Neural progenitor cell (in vitro differentiated cells): Measurements from ENCODE around the gene ATP8B3.

Source experiments
- CTCF ChIP-seq: fragments of 200-600 bp; sonication (generic); IDR thresholded peaks from 2 replicates; pipeline ENCODE4 v1.5.1; 2017; ENCODE audit warnings: antibody characterized with exemption, mild to moderate bottlenecking
- EZH2 ChIP-seq: fragments of 200-600 bp; sonication (generic); IDR thresholded peaks from 2 replicates; pipeline ENCODE4 v1.6.1; 2017; ENCODE audit warnings: antibody characterized with exemption, mild to moderate bottlenecking, moderate library complexity

- TF ChIP-seq CTCF (no peak), EZH2 (no peak)
Measured at GRCh38 chr19:1827566-1828278, 15.6 kb upstream of the ATP8B3 start.
